ENCODE results near the gene RASA3.

The RASA3 gene

DNA sequence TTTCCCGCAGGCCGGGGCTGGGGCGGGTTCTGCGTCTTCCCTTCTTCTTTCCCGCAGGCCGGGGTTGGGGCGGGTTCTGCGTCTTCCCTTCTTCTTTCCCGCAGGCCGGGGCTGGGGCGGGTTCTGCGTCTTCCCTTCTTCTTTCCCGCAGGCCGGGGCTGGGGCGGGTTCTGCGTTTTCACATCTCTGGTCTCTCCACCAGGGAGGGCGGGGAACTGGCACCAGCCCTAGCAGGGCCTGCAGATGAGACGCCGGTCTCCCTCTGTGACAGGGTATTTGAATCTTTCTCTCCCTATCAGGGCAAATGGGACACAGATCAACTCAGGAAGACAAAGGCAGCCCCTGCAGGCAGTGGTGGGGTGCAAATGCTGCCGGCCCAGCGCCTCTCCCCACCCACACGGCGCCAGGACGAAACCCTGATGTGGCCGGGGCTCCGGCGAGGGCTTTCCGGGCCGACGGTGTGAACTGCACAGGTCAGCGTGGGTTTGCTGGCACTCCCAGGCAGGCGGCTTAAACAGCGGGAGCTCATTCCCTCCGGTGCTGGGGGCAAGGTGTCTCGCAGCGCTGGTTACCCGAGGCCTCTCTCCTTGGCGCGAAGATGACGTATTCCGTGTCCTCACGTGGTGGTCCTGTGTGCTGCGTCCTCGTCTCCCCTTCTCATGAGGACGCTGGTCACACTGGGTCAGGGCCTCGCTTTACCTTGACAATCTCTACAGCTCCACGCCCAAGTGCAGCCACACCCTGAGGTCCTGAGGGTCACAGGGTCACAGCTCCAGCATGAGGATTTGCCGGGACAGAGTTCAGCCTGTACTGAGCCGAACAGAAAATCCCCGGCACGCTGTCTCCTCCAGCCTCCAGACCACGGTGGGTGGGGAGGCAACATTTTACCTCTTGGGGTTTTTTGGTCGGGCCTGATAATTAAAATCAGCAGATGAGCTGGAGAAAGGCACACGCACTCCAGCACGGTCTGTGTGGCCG, 157.8 kb downstream of the RASA3 start:
- DNase-seq: no peak

DNA sequence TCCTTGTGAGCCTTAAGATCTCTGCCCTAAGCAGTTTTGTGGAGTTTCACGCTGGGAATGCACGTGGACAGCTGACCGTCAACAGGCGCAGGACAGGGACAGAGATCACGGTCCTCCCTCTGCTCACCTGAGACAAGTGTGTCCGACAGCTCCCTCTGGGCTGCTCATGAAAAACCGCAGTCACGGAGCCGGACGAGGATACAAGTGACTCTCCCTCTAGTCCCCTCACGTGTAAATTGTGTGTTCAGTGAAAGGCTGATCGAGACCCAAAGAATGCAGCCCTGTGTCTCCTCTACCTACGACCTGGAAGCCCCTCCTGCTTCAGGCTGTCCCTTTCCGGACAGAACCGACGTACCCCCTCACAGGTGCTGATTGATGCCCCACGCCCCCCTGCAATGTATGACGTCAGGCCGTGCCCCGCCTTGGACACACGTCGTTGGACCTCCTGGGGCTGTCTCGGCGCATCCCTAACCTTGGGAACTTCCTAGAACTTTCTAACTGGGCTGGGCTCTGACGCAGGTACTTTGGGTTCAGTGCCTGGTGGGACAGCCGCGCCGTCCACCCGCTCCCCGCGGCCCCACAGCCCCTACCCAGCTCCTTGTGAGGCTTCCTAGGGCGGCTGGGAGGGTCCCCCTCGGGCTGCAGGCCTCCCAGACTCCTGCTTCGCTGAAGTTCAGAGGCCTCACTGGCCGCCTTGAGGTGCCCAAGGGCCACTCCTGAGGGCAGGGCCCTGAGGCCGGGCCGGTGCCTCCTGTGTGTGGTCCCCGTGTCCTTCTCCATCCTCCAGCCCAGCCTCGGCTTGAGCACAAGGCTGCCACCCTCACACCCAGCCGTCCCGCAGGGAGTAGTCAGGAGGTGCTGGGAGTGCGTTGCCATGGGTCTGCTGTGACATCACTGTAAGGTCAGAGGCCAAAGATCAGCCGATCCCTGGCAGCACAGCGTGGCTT, 158.9 kb downstream of the RASA3 start, which contains the start of gene C13orf46:
C13orf46 (minus strand) TSS at position 859 of the 947 bp plus-strand sequence; CDS start at position 780, 79 bp downstream.
- no peak for DNase-seq

DNA sequence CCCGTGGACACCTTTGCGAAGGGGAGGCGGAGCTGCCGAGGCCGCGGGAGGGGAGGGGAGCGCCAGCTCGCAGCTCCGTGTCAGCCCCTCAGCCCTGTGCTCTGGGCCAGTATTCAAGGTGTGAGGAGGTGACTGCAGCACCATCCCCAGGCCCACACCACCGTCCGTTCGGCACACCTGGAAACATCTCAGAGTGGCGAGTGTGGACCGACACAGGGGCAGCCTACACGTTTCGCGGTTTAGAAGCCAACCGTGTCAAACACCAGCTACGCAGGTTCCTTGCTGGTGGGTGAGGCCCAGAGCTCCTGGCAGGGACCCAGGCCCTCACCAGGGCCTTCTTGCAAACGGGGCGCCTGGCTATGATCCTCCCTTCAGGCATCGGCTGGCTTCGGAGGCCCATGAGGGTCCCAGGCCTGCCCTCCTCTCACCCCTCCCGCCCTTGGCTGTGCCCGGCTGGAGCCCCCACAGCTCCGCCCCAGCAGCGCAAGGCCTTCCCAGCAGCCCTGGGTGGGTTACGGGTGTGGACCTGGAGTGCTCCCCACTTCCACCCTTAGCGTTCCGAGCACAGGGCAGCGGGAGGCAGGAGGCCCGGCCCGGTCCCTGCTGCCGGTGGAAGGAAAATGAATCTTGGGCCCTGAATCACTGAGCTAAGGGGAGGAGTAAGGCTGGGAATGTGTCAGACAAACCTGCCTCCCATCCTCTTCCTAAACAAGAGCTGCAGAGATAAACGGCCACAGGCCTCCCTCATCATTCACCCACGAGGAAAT, 159.8 kb downstream of the RASA3 start:
- DNase-seq: no peak

DNA sequence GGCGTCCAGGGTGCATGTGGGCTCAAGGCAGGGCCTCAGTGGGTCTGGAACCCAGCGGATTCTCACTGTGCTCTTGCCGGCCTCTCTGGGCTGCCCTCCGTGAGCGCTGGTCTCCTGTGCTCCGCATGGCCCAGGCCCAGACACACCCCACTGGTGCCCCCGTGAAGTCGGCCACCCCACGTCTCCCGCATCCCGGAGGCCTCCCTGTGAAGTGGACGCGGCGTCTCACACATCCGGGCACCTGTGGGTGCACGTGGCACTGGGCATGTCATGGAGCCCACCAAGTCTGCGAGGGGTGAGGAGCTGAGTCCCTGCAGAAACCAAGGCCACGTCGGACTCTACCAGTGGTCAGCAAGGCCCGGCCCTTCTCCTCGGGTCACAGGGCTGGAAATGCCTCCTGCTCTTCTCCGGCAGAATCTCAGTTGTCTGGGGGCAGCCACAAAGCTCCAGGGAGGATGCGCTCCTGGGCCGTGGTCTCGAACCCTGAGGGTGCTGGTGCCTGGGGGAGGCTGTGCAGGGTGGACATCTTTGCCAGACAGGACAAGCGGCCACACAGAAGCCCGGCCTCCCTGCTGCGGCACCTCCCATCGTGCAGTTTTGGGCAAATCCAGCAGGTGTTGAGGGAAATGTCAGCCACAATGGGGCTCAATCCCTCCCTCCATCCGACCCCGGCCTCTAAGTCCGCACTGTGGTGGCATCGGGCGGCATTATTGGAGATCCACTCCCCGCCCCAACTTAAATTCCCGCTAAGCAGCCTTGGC, 160.8 kb downstream of the RASA3 start:
- no peak for DNase-seq

DNA sequence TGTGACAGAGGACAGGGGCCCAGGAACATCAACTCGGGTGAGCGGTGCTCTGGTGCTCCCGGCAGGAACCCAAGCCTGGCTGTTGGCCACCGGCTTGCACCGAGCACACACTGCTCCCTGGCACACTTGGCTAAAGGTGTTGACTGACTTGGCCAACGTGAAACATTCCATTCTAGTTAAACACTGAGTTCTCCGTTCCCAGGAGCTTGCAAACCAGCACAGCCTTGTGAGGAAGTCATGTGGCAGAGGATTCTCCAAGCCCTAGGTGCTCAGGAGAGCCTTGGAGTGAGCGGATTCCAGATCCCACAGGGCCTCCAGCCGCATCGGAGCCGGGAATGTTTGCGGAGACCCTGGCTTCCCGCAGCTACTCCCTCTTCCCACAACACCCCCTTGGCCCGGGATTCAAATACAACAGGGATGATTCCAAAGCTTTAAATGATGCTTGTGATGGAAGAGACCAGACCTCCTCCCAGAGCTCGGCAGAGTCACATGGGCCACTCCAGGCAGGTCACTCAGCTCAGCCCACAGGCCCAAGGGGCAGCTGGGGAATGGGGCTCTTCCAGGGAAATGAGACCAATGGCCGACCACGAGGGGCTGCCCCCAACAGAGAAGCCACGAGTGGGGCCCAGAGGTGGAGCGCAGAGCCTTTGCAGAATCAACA, 161.5 kb downstream of the RASA3 start:
- DNase-seq: no peak

DNA sequence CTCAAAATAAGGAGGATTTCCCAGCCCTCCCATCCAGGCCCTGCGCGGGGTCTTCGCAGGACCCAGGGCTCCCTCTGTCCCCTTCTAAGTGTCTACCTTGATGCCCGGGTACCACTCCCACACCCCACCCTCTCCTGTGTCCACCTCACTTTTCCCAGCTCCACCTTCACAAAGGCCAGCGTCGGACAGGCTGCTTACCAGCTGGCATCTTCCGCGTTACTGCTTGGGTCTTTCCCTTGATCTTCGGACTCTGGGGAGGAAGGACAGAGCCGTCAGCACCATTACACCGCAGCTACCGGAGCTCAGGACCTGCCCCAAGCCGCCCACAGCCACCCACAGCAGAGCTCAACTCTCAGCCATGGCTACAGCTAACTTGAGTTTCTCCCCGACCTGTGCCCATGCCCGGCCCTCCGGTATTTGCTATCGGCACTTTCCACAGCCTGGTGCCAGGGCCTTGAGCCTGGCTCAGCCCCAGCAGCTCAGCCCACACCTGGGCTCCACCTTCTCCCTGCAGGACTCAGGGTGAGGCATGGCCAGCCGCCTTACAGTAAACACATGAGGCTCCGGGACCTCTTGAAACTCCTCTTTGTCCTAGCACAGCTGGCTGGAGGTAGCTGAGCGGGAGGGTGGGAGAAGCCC, 162.3 kb downstream of the RASA3 start:
- DNase-seq: no peak

DNA sequence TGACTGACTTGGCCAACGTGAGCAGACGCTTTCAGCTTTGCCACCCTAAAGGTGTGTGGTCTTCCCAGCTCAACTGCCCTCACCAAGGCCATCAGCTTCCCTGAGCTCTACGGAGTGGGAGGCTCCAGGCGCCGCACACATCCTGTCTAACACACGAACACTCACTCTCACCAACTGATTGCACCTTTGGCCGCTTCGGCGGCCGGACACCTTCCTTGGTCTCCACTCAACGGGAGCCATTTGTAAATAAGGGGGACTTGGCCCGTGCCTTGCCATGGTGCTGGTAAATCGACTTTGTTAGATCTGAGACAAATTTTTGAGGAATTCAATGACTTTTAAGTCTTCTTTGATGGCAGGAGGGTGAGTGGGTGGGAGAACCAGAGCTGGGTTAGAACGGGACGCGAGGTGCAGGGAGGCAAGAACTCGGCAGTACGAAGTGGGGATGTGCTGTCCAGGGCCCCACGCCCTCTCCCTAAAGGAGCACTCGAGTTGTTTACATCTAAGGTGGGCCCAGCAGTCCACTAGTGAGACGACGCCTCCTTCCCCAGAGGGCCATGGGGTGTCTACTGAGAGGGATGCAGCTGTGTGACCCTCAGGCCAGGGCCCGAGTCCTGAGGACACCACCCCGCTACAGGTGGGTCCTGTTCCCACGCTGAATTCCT, 163.0 kb downstream of the RASA3 start:
- DNase-seq: no peak

DNA sequence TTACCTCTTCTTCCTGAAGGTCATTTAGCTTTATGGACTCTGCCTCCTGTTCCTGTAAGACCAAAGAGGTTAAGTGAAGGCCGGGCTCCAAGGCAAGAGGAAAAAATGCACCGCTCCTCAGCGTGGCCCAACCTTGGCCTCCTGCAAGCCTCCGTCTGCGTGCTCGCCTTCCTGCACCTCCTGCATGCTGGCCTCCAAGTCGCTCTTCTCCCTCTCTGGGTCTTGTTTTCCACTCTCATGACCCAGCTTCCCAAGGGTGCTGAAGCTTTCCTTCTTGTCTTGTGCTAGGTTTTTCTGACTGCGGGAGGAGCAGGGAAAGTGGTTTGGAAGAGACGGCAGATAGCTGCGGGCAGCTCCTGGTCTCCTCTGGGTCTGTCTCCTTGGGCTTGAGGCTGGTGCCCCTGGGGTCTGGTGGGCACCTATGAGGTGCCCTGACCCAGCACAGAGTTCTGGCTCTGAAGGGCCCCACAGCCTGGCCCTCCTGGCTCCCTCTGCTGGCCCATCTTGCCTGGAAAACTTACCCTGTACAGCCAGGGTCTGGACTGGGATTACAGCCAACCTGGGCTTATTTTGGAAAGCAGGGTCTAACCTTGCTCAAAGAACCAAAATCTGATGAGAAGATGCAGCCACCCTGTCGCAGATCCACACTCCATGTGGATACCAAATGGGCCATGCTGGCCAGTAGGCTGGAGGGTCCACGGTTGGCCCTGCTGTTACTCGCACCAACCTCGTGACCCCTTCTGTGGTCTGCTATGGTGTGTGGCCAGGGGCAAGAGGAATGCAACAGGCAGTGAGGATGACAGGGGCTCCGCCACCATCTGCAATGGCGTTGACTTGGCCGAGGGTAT, 163.7 kb downstream of the RASA3 start:
- no peak for DNase-seq

DNA sequence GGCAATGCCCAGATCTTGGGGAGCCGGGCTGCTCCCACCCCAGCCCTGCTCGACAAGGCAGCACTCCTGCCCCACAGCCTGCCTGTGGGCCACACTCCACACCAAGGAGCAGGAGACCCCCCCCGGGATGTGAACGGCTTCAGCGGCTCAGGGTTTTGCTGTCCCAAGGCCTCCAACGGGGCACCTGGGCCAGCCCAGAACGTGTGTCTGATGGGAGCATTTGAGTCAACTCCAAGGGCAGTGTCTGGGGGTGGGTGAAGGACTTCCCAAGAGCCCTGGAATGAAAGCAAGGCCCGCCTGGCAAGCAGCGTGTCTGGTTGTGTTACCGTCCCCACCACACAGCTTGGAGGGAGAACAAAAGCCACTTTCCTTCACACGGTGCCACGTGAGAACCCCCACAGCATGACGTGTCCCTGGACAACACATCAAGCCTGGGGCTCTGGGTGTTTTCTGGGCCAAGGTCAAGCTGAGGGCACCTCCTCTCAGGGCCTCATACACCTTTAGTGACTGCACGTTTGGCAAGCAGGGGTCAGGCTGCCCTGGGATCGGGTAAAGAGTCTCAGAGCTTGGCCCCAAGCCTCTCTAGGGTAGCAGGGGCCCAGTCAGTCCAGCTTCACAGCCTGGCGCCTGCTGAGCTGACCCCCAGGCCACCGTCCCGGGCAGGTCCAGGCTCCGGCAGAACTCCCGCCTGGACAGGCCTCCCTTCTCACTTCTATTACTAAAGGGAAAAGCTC, 164.5 kb downstream of the RASA3 start:
- DNase-seq: no peak

DNA sequence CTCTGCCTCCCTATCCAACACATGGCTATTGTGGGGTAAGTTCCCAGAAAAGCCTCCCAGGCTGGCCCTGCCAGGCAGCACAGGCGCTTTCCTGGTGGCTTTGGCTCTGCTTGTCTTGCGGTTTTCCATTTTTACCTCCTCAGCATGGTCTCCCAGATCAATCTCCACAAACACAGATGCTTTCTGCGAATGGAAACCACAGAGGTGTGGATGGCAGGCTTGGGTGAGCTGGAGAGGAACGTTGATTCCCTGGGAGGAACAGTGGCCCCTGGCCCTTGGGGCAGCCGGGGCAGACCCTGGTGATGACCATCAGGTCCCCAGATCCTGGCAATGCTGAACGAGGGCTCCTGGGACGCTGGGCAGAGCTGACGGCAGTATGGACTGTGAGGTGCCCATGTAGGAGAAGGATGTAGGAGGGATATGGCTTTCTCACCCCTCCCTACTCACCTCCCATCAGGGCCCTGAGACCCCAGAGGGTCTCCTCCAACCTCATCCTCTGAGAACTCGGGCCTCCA, 165.2 kb downstream of the RASA3 start:
- no peak for DNase-seq

DNA sequence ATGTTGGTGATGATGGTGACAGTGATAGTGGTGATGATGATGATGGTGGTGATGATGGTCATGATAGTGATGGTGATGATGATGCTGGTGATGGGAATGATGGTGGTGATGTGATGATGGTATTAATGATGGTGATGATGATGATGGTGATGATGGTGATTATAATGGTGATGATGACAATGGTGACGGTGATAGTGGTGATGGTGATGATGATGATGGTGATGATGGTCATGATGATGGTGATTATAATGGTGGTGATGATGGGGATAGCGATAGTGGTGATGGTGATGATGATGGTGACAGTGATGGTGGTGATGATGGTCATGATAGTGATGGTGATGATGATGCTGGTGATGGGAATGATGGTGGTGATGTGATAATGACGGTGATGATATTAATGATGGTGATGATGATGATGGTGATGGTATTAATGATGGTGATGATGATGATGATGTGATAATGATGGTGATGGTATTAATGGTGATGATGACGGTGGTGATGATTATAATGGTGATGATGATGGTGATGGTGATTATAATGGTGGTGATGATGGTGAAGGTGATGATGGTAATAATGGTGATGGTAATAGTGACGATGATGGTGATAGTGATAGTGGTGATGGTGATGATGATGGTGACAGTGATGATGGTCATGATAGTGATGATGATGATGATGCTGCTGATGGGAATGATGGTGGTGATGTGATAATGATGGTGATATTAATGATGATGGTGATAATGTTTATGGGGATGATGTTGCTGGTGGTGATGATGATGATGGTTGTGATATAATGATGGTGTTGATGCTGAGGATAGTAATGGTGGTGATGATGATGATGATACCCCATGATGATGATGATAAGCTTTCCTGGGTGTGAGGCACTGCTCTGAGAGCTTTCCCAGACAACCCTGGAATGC, 166.2 kb downstream of the RASA3 start:
- DNase-seq: no peak

DNA sequence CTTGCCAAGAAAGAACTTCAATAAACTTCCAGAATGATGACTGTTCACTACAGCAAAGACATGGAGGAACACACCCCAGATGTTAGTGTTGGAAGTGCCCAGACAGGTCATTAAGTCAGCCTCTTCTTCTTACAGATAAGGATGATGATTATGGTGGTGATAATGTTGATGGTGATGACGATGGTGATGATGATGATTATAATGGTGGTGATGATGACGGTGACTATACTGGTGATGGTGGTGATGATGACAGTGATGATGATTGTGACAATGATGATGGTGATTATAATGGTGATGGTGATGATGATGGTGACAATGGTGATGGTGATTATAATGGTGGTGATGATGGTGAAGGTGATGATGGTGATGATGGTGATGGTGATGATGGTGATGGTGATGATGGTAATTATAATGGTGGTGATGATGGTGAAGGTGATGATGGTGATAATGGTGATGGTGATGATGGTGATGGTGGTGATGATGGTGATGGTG, 167.0 kb downstream of the RASA3 start:
- no peak for DNase-seq

DNA sequence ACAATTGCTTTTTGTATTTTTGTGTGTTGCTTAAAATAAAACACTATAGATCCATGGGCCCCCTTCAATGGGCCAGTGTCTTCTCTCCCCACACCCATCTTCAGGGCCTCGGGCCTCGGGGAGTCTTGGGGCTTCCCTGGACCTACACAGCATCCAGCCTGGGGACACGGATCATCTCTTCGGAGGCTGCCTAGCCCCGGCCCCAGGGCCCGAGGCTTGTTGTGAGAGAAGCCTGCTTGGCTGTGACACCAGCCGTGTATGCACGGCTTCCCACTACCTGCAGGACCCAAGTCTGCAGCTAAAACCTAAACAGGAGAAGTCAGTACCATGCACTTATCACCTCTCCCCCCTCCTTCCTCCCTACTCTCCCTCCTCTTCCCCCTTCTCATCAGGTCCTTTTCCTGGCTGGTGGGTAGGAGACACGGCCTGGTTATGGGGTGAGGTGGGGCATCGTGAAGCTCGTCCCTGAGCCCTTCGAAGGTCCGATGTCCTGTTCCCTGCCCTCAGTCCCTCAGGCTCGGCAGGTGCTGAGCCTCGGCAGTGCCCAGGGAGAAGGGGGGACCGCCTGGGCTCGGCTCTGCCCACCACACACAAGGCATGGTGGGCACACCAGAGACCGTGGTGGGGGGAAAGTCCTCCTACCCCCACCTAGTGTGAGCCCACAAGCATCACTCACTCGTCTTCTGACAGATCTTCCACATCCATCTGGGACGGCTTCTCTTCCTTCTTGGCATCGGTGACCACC, 168.0 kb downstream of the RASA3 start:
- no peak for DNase-seq

DNA sequence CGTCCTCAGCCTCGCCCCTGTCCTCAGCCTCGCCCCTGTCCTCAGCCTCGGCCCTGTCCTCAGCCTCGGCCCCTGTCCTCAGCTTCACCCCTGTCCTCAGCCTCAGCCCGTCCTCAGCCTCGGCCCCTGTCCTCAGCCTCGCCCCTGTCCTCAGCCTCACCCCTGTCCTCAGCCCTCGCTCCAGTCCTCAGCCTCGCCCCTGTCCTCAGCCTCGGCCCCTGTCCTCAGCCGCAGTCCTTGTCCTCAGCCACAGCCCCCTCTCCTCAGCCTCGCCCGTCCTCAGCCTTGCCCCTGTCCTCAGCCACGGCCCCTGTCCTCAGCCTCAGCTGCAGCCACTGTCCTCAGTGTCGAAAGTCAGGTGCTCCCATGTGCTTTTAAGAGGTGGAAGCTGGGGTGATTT, 169.0 kb downstream of the RASA3 start:
- no peak for DNase-seq

DNA sequence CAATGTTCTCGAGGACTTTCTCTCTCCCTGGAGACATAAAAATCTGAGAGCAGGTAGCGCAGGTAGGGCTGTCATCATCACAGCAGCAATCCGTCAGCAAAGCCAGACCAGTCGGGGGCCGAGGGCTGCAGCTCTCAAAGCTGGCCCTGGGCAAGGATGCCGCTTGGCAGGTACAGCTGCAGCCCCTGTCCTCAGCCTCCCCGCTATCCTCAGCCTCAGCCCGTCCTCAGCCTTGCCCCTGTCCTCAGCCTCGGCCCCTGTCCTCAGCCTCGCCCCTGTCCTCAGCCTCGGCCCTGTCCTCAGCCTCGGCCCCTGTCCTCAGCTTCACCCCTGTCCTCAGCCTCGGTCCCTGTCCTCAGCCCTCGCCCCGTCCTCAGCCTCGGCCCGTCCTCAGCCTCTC, 169.4 kb downstream of the RASA3 start:
- DNase-seq: no peak

DNA sequence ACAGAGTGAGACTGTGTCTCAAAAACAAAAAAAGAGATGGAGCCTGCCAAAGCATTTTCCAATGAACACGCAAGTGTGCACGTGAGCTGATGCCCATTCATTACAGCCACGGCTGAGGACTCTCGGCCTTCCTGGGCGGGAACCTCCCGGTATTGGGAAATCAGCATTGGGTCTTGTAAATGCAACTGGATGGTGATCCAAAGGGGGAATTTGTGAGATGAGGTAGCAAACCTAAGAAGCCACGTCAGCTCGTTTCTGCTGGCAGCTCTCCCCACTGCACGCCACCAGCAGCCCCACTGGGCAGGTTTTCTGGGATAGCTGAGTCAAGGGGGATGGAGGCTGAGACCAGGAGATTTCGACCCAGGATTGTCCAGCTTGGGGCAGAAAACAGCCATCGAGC, 170.0 kb downstream of the RASA3 start:
- DNase-seq: no peak

Data from NCI-H524 treated with DMSO at 0.1 percent for 48 hours (cell line).